CD4-positive, alpha-beta memory T cell (primary cell): ENCODE results near the gene LAMB2. TPM values are rescaled to one million over a fixed set of nuclear protein-coding genes. Genes with fewer than 3 reads are reported as not detected.

Source experiments
- CTCF ChIA-PET: fragments of 350-600 bp; sonication (Branson Sonifier 250); formaldehyde crosslinking; loops from one replicate; lab custom pipeline; 2021; ENCODE audit warnings: inconsistent platforms; ENCODE audit not compliant: partially characterized antibody; lab: Charles Lee
- POLR2A ChIA-PET: fragments of 350-600 bp; sonication (Branson Sonifier 250); formaldehyde crosslinking; loops from one replicate; lab custom pipeline; 2021; ENCODE audit not compliant: partially characterized antibody; lab: Charles Lee
- DNase-seq, 5 donors: peaks; one replicate each; pipeline versions ENCODE4 v3.0.0 to v3.0.0-alpha.2; 2020 to 2022; ENCODE audit warnings: mixed read lengths in 1 of 5
- H3K27ac ChIP-seq: one replicate; pipeline ENCODE4 v1.7.0; 2013; ENCODE audit warnings: low read depth, low read length
- H3K27me3 ChIP-seq: 2 replicates; pipeline ENCODE4 v1.7.0; 2013; ENCODE audit warnings: mild to moderate bottlenecking, low read length, moderate library complexity; ENCODE audit not compliant: insufficient read depth
- H3K36me3 ChIP-seq: 2 replicates; pipeline ENCODE4 v1.7.0; 2013; ENCODE audit warnings: mild to moderate bottlenecking, low read length, moderate library complexity; ENCODE audit not compliant: insufficient read depth
- H3K4me1 ChIP-seq: 2 replicates; pipeline ENCODE4 v1.7.0; 2013; ENCODE audit warnings: mild to moderate bottlenecking, low read length, moderate library complexity; ENCODE audit not compliant: insufficient read depth
- H3K4me3 ChIP-seq, 2 donors: one replicate each; pipeline ENCODE4 v1.7.0; 2013; ENCODE audit warnings: low read length in 2 of 2, mild to moderate bottlenecking in 1 of 2
- H3K9me3 ChIP-seq, 2 donors: one replicate each; pipeline ENCODE4 v1.7.0; 2013; ENCODE audit warnings: low read length in 2 of 2, control low read depth in 1 of 2; ENCODE audit not compliant: control insufficient read depth in 1 of 2
- H3K27ac Mint-ChIP-seq, 7 donors: one replicate each; pipeline ENCODE4 v1.8.0; 2020 to 2021; ENCODE audit warnings: mixed read lengths in 7 of 7, mild to moderate bottlenecking in 6 of 7, inconsistent platforms in 3 of 7, moderate library complexity in 3 of 7
- H3K27me3 Mint-ChIP-seq, 2 donors: one replicate each; pipeline ENCODE4 v1.8.0; 2020 to 2021; ENCODE audit warnings: mixed read lengths in 2 of 2
- H3K36me3 Mint-ChIP-seq, 2 donors: one replicate each; pipeline ENCODE4 v1.8.0; 2020 to 2021; ENCODE audit warnings: mixed read lengths in 2 of 2, inconsistent platforms in 1 of 2, mild to moderate bottlenecking in 1 of 2
- H3K4me1 Mint-ChIP-seq, 4 donors: one replicate each; pipeline ENCODE4 v1.8.0; 2020 to 2021; ENCODE audit warnings: mixed read lengths in 4 of 4, mild to moderate bottlenecking in 1 of 4
- H3K4me3 Mint-ChIP-seq, 8 donors: one replicate each; pipeline ENCODE4 v1.8.0; 2020 to 2021; ENCODE audit warnings: mixed read lengths in 8 of 8, mild to moderate bottlenecking in 7 of 8, moderate library complexity in 6 of 8, inconsistent platforms in 3 of 8
- H3K9me3 Mint-ChIP-seq, 8 donors: one replicate each; pipeline ENCODE4 v1.8.0; 2020 to 2021; ENCODE audit warnings: mixed read lengths in 8 of 8, mild to moderate bottlenecking in 5 of 8, inconsistent platforms in 3 of 8, moderate library complexity in 1 of 8
- intact Hi-C: fragments of 100-400 bp; cut with micrococcal nuclease; formaldehyde crosslinking; loops from one replicate; pipeline ENCODE4 v1.15.1; 2023
- polyA plus RNA-seq, 2 donors: library from polyadenylated mRNA; unstranded; fragments of 300-500 nt; fragmentation: Illumina TruSeq; gene quantifications; one replicate each; pipeline ENCODE4 v1.2.3, GENCODE V29; 2021
- total RNA-seq, 2 experiments: library from RNA; stranded (reverse); gene quantifications; one replicate each; pipeline ENCODE4 v1.2.3, GENCODE V29; 2021

The LAMB2 gene
- total and polyA plus RNA-seq, 4 experiments from 2014 or later: 1.1 TPM; not detected in 3

DNA sequence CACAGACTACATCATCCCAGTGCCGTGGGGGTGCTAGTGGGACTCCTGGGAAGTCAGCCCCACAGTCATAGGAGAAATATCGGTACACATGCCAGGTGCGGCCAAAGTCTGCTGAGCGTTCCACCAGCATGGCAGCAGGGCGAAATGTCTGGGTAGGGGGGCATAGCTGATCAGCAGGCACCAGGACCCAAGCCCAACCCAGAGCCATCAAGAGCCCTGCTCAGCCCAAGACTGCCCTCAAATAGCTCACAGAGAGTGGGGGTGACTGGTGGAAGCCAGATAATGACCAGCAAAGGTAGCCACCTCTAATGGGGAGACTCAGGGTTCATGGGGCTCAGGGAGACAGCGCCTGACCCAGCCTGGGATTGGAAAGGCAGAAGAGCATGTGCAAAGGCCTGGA, 1.3 kb downstream of the LAMB2 start:
- intact Hi-C loops: no loop called here
- no peaks in the 10 kb centered on the region for H3K9me3 Mint-ChIP-seq
- no peaks in the 10 kb centered on the region for H3K4me1 Mint-ChIP-seq
- CTCF ChIA-PET: interaction anchor here (1.0 kb wide), 1 partner anchor 25 kb away, joined by 3 read pairs; no protein-coding TSS in a partner anchor
- H3K4me3 Mint-ChIP-seq: peak overlapping the region in 1 of 8 donors; percentile 33
- H3K27ac ChIP-seq: no peak overlapping the region
- H3K36me3 ChIP-seq: no peaks in the 10 kb centered on the region
- no peak for DNase-seq
- H3K4me1 ChIP-seq: no peaks in the 10 kb centered on the region
- peaks cover 5 to 14% of the 10 kb centered on the region in 2 donors for H3K27me3 Mint-ChIP-seq
- H3K27me3 ChIP-seq: no peaks in the 10 kb centered on the region
- no peak overlapping the region for H3K4me3 ChIP-seq
- no peak overlapping the region for H3K27ac Mint-ChIP-seq
- no peaks in the 10 kb centered on the region for H3K9me3 ChIP-seq
- no peaks in the 10 kb centered on the region for H3K36me3 Mint-ChIP-seq
- POLR2A ChIA-PET: no interaction called here

DNA sequence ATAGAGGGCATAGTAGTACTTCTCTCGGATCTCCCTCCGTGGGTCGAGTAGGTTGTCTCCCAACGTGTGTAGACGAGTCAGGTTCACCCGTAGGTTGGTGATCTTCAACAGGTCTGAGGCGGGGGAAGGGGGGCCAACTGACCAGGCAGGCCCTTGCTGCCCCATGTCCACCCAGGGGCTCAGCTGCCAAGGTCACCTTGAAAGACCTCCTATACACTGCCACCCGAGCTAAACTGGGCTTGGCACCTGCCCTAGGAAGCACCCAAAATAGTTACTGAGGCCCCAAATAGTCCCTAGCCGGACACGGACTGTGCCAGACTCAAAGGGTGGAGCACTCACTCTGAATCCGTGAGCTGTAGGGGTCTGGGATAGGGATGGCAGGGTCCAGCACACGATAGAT, 1.8 kb downstream of the LAMB2 start:
- H3K4me1 ChIP-seq: no peaks in the 10 kb centered on the region
- intact Hi-C loops: no loop called here
- ChIA-PET CTCF (interaction anchor here (1.4 kb wide), 1 partner anchor 26 kb away, joined by 3 read pairs; no protein-coding TSS in a partner anchor), POLR2A (interaction anchor here (1.5 kb wide), 1 partner anchor 10 kb away, joined by 5 read pairs; the partner anchor contains the start of gene USP19)
- no peaks in the 10 kb centered on the region for H3K9me3 Mint-ChIP-seq
- no peak overlapping the region for H3K27ac ChIP-seq
- DNase-seq: no peak
- no peak overlapping the region for H3K27ac Mint-ChIP-seq
- H3K4me3 ChIP-seq: no peak overlapping the region
- H3K27me3 Mint-ChIP-seq: peaks cover 4 to 14% of the 10 kb centered on the region in 2 donors
- H3K36me3 Mint-ChIP-seq: no peaks in the 10 kb centered on the region
- no peak overlapping the region for H3K4me3 Mint-ChIP-seq
- no peaks in the 10 kb centered on the region for H3K4me1 Mint-ChIP-seq
- H3K36me3 ChIP-seq: no peaks in the 10 kb centered on the region
- no peaks in the 10 kb centered on the region for H3K9me3 ChIP-seq
- no peaks in the 10 kb centered on the region for H3K27me3 ChIP-seq

GRCh38 chr3:49124991-49125670, 7.7 kb downstream of the LAMB2 start:
- Histone ChIP-seq H3K36me3 (no peaks in the 10 kb centered on the region), H3K4me1 (peaks cover 9% of the 10 kb centered on the region), H3K9me3 (no peaks in the 10 kb centered on the region), H3K4me3 (no peak overlapping the region), H3K27me3 (no peaks in the 10 kb centered on the region), H3K27ac (no peak overlapping the region)
- no peaks in the 10 kb centered on the region for H3K27me3 Mint-ChIP-seq
- peak overlapping the region in 2 of 7 donors; percentile 36 to 57 for H3K27ac Mint-ChIP-seq
- intact Hi-C loops: no loop called here
- H3K36me3 Mint-ChIP-seq: no peaks in the 10 kb centered on the region
- H3K4me1 Mint-ChIP-seq: peaks cover 0 to 16% (median 5%) of the 10 kb centered on the region in 4 donors
- H3K4me3 Mint-ChIP-seq: no peak overlapping the region
- no peaks in the 10 kb centered on the region for H3K9me3 Mint-ChIP-seq
- ChIA-PET POLR2A (interaction anchor here (1.5 kb wide), 1 partner anchor 103 kb away, joined by 4 read pairs; the partner anchor contains the start of gene NDUFAF3), CTCF (interaction anchor here (1.1 kb wide), 1 partner anchor 137 kb away, joined by 3 read pairs; no protein-coding TSS in a partner anchor)
- no peak for DNase-seq

GRCh38 chr3:49124203-49124602, 8.6 kb downstream of the LAMB2 start:
- H3K9me3 Mint-ChIP-seq: no peaks in the 10 kb centered on the region
- CTCF ChIA-PET: interaction anchor here (0.6 to 1.2 kb wide), 2 partner anchors 117 to 304 kb away, joined by 3 read pairs; partner anchors contain the start of gene WDR6
- H3K9me3 ChIP-seq: no peaks in the 10 kb centered on the region
- no peaks in the 10 kb centered on the region for H3K27me3 Mint-ChIP-seq
- H3K4me3 Mint-ChIP-seq: no peak overlapping the region
- peaks cover 19% of the 10 kb centered on the region for H3K4me1 ChIP-seq
- H3K36me3 ChIP-seq: no peaks in the 10 kb centered on the region
- H3K27ac Mint-ChIP-seq: no peak overlapping the region
- no peaks in the 10 kb centered on the region for H3K27me3 ChIP-seq
- no peak overlapping the region for H3K4me3 ChIP-seq
- H3K36me3 Mint-ChIP-seq: peaks cover under 1 to 5% of the 10 kb centered on the region in 2 donors
- intact Hi-C loops: no loop called here
- peaks cover 5 to 25% (median 12%) of the 10 kb centered on the region in 4 donors for H3K4me1 Mint-ChIP-seq
- H3K27ac ChIP-seq: no peak overlapping the region
- POLR2A ChIA-PET: interaction anchor here (1.5 to 5.9 kb wide), 3 partner anchors 18 to 102 kb away, joined by 4 to 105 read pairs (median 66); partner anchors contain the start of genes NDUFAF3, QARS1 and QRICH1
- DNase-seq: no peak

DNA sequence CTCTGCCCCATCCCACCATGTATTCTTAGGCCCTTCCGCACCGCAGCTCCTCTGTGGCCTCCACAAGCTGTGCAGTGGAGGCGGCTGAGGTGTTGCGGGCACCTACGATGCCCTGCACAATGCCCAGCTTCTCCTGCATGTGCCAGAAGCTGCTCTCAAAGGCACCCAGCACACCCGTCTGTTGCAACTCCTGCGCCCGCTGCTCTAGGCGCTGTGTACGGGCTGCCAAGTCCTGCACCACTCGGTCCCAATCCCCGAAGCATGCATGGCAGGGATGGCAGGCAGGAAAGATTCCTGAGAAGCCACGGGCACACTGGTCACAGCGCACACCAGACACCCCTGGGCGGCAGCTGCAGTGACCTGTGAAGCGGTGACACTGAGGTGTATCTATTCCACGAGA, 9.2 kb downstream of the LAMB2 start:
- H3K4me1 ChIP-seq: peaks cover 23% of the 10 kb centered on the region
- H3K27ac ChIP-seq: no peak overlapping the region
- H3K27ac Mint-ChIP-seq: peak overlapping the region in 1 of 7 donors; percentile 25
- no peak overlapping the region for H3K4me3 ChIP-seq
- no peaks in the 10 kb centered on the region for H3K9me3 Mint-ChIP-seq
- H3K36me3 ChIP-seq: no peaks in the 10 kb centered on the region
- H3K4me1 Mint-ChIP-seq: peaks cover 7 to 29% (median 15%) of the 10 kb centered on the region in 4 donors
- intact Hi-C loops: no loop called here
- ChIA-PET POLR2A (interaction anchor here (1.5 to 5.9 kb wide), 3 partner anchors 17 to 102 kb away, joined by 4 to 105 read pairs (median 66); partner anchors contain the start of genes NDUFAF3, QARS1 and QRICH1), CTCF (interaction anchor here (1.1 to 1.2 kb wide), 3 partner anchors 35 to 133 kb away, joined by 3 read pairs; partner anchors contain the start of gene WDR6)
- no peak overlapping the region for H3K4me3 Mint-ChIP-seq
- no peak for DNase-seq
- H3K27me3 ChIP-seq: no peaks in the 10 kb centered on the region
- H3K9me3 ChIP-seq: no peaks in the 10 kb centered on the region
- peaks cover 5 to 7% of the 10 kb centered on the region in 2 donors for H3K36me3 Mint-ChIP-seq
- H3K27me3 Mint-ChIP-seq: no peaks in the 10 kb centered on the region

DNA sequence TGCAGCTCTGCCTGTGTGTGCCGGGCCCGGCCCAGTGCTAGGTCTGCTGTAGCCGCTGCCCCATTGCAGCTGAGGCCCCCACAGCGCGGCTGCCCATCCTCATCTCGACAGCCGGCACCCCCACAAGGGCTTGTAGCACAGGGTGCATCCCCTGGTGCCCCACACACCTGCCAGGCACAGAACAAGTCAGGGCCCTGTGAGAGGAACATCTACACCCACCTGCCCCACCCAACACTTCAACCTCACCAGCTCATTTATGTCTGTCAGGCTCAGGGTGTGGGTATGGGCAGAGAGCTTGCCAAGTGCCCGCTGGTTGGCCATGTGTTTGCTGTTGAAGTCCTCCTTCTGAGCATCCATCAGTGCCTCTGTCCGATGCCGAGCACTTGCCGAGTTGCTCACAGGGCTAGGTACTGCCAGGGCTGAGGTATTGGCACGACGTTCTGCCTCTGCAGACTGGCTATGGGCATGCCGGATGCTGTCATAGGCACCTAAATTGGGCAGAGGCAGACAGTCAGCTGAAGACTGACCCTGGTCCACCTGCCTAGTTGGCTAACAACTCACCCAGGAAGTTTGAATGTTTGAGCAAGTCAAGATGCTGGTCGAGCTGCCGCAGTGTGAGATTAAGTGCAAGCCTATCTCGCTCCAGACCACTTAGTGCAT, 9.8 kb downstream of the LAMB2 start:
- ChIA-PET CTCF (interaction anchor here (1.1 to 1.2 kb wide), 3 partner anchors 35 to 132 kb away, joined by 3 read pairs; partner anchors contain the start of gene WDR6), POLR2A (interaction anchor here (5.5 to 5.9 kb wide), 2 partner anchors 16 to 29 kb away, joined by 66 to 105 read pairs; partner anchors contain the start of genes QARS1 and QRICH1)
- Mint-ChIP-seq H3K9me3 (no peaks in the 10 kb centered on the region), H3K4me3 (peak overlapping the region in 1 of 8 donors; percentile 10), H3K27ac (peak overlapping the region in 1 of 7 donors; percentile 25), H3K27me3 (no peaks in the 10 kb centered on the region), H3K4me1 (peaks cover 7 to 29% (median 15%) of the 10 kb centered on the region in 4 donors), H3K36me3 (peaks cover 5 to 7% of the 10 kb centered on the region in 2 donors)
- intact Hi-C loops: no loop called here
- no peak overlapping the region for H3K4me3 ChIP-seq
- no peaks in the 10 kb centered on the region for H3K27me3 ChIP-seq
- no peak overlapping the region for H3K27ac ChIP-seq
- peaks cover under 1% of the 10 kb centered on the region for H3K36me3 ChIP-seq
- peaks cover 26% of the 10 kb centered on the region for H3K4me1 ChIP-seq
- H3K9me3 ChIP-seq: no peaks in the 10 kb centered on the region
- no peak for DNase-seq
